Measurements from ENCODE around the gene OR5H2. TPM values are rescaled to one million over a fixed set of nuclear protein-coding genes. Genes with fewer than 3 reads are reported as not detected.
"Not testable (repeated sequence)": the region's sequence is repeated elsewhere in the genome, so short reads cannot be mapped to it uniquely, and the experiment has no call there.

The OR5H2 gene
- total and polyA plus RNA-seq, 2 experiments from 2014 or later = not detected

GRCh38 chr3:98243843-98244242, 38.5 kb upstream of the OR5H2 start:
- WGBS (ENCODE audit: low lambda C conversion rate, missing lambda C conversion rate) = 87% methylated on average over 7 of the region's 7 CpGs
- no peak for DNase-seq (ENCODE audit: low spot score)
- TF ChIP-seq CTCF (IDR thresholded peaks at IDR 0.05; ENCODE audit: poor library complexity) = no peak

GRCh38 chr3:98246142-98246541, 36.2 kb upstream of the OR5H2 start:
- H3K27ac ChIP-seq = no peak overlapping the region
- WGBS (ENCODE audit: low lambda C conversion rate, missing lambda C conversion rate) = 92% methylated on average over 10 of the region's 10 CpGs
- no peaks in the 10 kb centered on the region for H3K36me3 ChIP-seq (replicated peaks; ENCODE audit: insufficient read depth, low read depth)
- no peak for TF ChIP-seq EZH2 (IDR thresholded peaks at IDR 0.05; ENCODE audit: borderline replicate concordance)
- no peak for TF ChIP-seq EZH2phosphoT487 (IDR thresholded peaks at IDR 0.05; ENCODE audit: low read depth, severe bottlenecking, unreplicated experiment)
- no peak for TF ChIP-seq CTCF (IDR thresholded peaks at IDR 0.05; ENCODE audit: poor library complexity)
- H3K79me2 ChIP-seq = no peaks in the 10 kb centered on the region
- H3K9me3 ChIP-seq (ENCODE audit: low read depth) = no peaks in the 10 kb centered on the region
- no peak overlapping the region for H3K4me3 ChIP-seq
- no peaks in the 10 kb centered on the region for H3K27me3 ChIP-seq
- no peak overlapping the region for H3K4me2 ChIP-seq
- no peak for DNase-seq (ENCODE audit: low spot score)
- no peaks in the 10 kb centered on the region for H3K4me1 ChIP-seq (ENCODE audit: insufficient read depth)
- no peaks in the 10 kb centered on the region for H3K9me2 ChIP-seq (replicated peaks; ENCODE audit: insufficient read depth)
- H4K20me1 ChIP-seq (ENCODE audit: insufficient read depth, poor library complexity, severe bottlenecking) = no peaks in the 10 kb centered on the region
- H2AFZ ChIP-seq = no peak overlapping the region

More at GRCh38 chr3:98243843-98244242, 38.5 kb upstream of the OR5H2 start:
- Histone ChIP-seq H3K4me3 (no peak overlapping the region), H3K36me3 (replicated peaks; ENCODE audit: insufficient read depth, low read depth) (no peaks in the 10 kb centered on the region), H3K9me3 (ENCODE audit: low read depth) (no peaks in the 10 kb centered on the region), H3K9me2 (replicated peaks; ENCODE audit: insufficient read depth) (no peaks in the 10 kb centered on the region), H3K27me3 (no peaks in the 10 kb centered on the region), H3K4me2 (no peak overlapping the region), H3K4me1 (ENCODE audit: insufficient read depth) (no peaks in the 10 kb centered on the region), H3K27ac (no peak overlapping the region), H3K79me2 (no peaks in the 10 kb centered on the region), H4K20me1 (ENCODE audit: insufficient read depth, poor library complexity, severe bottlenecking) (no peaks in the 10 kb centered on the region), H2AFZ (no peak overlapping the region)

GRCh38 chr3:98256026-98256425, 26.3 kb upstream of the OR5H2 start:
- H3K9me2 ChIP-seq (replicated peaks; ENCODE audit: insufficient read depth); H3K4me3 ChIP-seq; H4K20me1 ChIP-seq (ENCODE audit: insufficient read depth, poor library complexity, severe bottlenecking); H3K79me2 ChIP-seq; H3K27ac ChIP-seq; H3K36me3 ChIP-seq (replicated peaks; ENCODE audit: insufficient read depth, low read depth); H3K4me1 ChIP-seq (ENCODE audit: insufficient read depth); H3K4me2 ChIP-seq; H3K27me3 ChIP-seq; H2AFZ ChIP-seq; DNase-seq (ENCODE audit: low spot score); H3K9me3 ChIP-seq (ENCODE audit: low read depth): not testable (repeated sequence)
- 84% methylated on average over 5 of the region's 5 CpGs for WGBS (ENCODE audit: low lambda C conversion rate, missing lambda C conversion rate)

GRCh38 chr3:98259707-98260106, 22.6 kb upstream of the OR5H2 start:
- Histone ChIP-seq H3K9me2 (replicated peaks; ENCODE audit: insufficient read depth) (no peaks in the 10 kb centered on the region), H3K36me3 (replicated peaks; ENCODE audit: insufficient read depth, low read depth) (no peaks in the 10 kb centered on the region), H3K9me3 (ENCODE audit: low read depth) (no peaks in the 10 kb centered on the region), H3K4me1 (ENCODE audit: insufficient read depth) (no peaks in the 10 kb centered on the region), H3K4me2 (no peak overlapping the region), H3K27me3 (no peaks in the 10 kb centered on the region), H3K4me3 (no peak overlapping the region), H3K27ac (no peak overlapping the region), H3K79me2 (no peaks in the 10 kb centered on the region), H2AFZ (no peak overlapping the region), H4K20me1 (ENCODE audit: insufficient read depth, poor library complexity, severe bottlenecking) (no peaks in the 10 kb centered on the region)
- TF ChIP-seq CTCF (IDR thresholded peaks at IDR 0.05; ENCODE audit: poor library complexity) (no peak), EZH2phosphoT487 (IDR thresholded peaks at IDR 0.05; ENCODE audit: low read depth, severe bottlenecking, unreplicated experiment) (no peak), EZH2 (IDR thresholded peaks at IDR 0.05; ENCODE audit: borderline replicate concordance) (no peak)
- 100% methylated on average over 2 of the region's 2 CpGs for WGBS (ENCODE audit: low lambda C conversion rate, missing lambda C conversion rate)
- no peak for DNase-seq (ENCODE audit: low spot score)
